ENCODE data around the gene BAZ1B. TPM values are rescaled to one million over a fixed set of nuclear protein-coding genes. Genes with fewer than 3 reads are reported as not detected.

BAZ1B gene
- total and polyA plus RNA-seq, 2 of the 4 experiments (the other 2 are of a cell fraction): 20.2 to 45.0 TPM

GRCh38 chr7:73447121-73447733 is 74.9 kb downstream of the BAZ1B start:
- Histone ChIP-seq H3K23ac (ENCODE audit: low read depth, low read length) (no peak overlapping the region), H2AK9ac (replicated peaks; ENCODE audit: low read depth, low read length, poor library complexity) (no peak overlapping the region), H3K4me2 (ENCODE audit: low read depth, low read length) (no peak overlapping the region), H3K27me3 (ENCODE audit: control insufficient read depth, insufficient read depth, low read length) (no peaks in the 10 kb centered on the region), H3K36me3 (ENCODE audit: control insufficient read depth, insufficient read depth, low read length) (peaks cover 70% of the 10 kb centered on the region), H2BK20ac (ENCODE audit: low read depth, low read length) (no peak overlapping the region), H3K79me1 (ENCODE audit: low read depth in 1 of 2, low read length in 2 of 2) (peaks cover 36 to 72% of the 10 kb centered on the region in 2 experiments), H3K27ac (ENCODE audit: insufficient read depth, low read length) (no peak overlapping the region), H2AFZ (replicated peaks; ENCODE audit: low read length, poor library complexity) (no peak overlapping the region), H3K9ac (ENCODE audit: low read depth, low read length) (no peak overlapping the region), H4K8ac (ENCODE audit: low read depth in 2 of 2, low read length in 2 of 2) (no peak overlapping the region), H3K9me1 (ENCODE audit: insufficient read depth, low read length) (no peaks in the 10 kb centered on the region), H3K4me3 (ENCODE audit: insufficient read depth, low read depth, low read length) (no peak overlapping the region), H3K4me1 (ENCODE audit: control insufficient read depth, insufficient read depth, low read length) (peaks cover 10% of the 10 kb centered on the region), H3K14ac (replicated peaks; ENCODE audit: low read depth, low read length) (no peak overlapping the region), H4K91ac (ENCODE audit: insufficient read depth, low read depth, low read length) (no peak overlapping the region), H2BK15ac (ENCODE audit: low read depth, low read length) (no peak overlapping the region), H3K4ac (ENCODE audit: low read depth, low read length) (no peak overlapping the region), H3K18ac (ENCODE audit: low read depth, low read length) (no peak overlapping the region), H2BK120ac (ENCODE audit: low read depth, low read length) (no peak overlapping the region), H3K9me3 (ENCODE audit: control insufficient read depth, insufficient read depth, low read length) (no peaks in the 10 kb centered on the region), H4K5ac (ENCODE audit: low read depth, low read length) (no peak overlapping the region), H3K56ac (ENCODE audit: extremely low read depth, insufficient read depth, low read length) (no peak overlapping the region), H4K20me1 (ENCODE audit: insufficient read depth, low read length) (peaks cover 14% of the 10 kb centered on the region), H2BK5ac (ENCODE audit: low read depth, low read length, poor library complexity, severe bottlenecking) (no peak overlapping the region), H2AK5ac (ENCODE audit: low read depth, low read length) (no peak overlapping the region)
- TF ChIP-seq CEBPB (IDR thresholded peaks at IDR 0.05; ENCODE audit: low read depth, low read length): no peak
- TF ChIP-seq, protein P1, sequence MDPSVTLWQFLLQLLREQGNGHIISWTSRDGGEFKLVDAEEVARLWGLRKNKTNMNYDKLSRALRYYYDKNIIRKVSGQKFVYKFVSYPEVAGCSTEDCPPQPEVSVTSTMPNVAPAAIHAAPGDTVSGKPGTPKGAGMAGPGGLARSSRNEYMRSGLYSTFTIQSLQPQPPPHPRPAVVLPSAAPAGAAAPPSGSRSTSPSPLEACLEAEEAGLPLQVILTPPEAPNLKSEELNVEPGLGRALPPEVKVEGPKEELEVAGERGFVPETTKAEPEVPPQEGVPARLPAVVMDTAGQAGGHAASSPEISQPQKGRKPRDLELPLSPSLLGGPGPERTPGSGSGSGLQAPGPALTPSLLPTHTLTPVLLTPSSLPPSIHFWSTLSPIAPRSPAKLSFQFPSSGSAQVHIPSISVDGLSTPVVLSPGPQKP (IDR thresholded peaks at IDR 0.05; ENCODE audit: borderline replicate concordance, low read depth, low read length): no peak
- WGBS, 2 experiments (ENCODE audit: extremely low coverage in 2 of 2, insufficient read length in 1 of 2): no CpG with 5 or more reads among the region's 5 CpGs
- ATAC-seq (ENCODE audit: low read depth): no peak
- CTCF ChIA-PET: no interaction called here
- in situ Hi-C loops (cut with MboI; ENCODE audit: low sequenced_read_pairs) (no loop called here), dilution Hi-C loops (cut with HindIII; ENCODE audit: low sequenced_read_pairs, unreplicated experiment) (no loop called here), intact Hi-C loops (cut with micrococcal nuclease) (no loop called here)
- no TSS peak for BruUV-seq (replicated peaks)
- no peak for DNase-seq
- POLR2A ChIA-PET (ENCODE audit: unreplicated experiment): no interaction called here
